ENCODE measurements around the gene ZXDC.

ZXDC gene

GRCh38 chr3:126450219-126450618, 25.5 kb downstream of the ZXDC start:
- DNase-seq = no peak

- DNase-seq = no peak
Measured at GRCh38 chr3:126449621-126450051, 26.1 kb downstream of the ZXDC start.

- no peak for DNase-seq
Measured at GRCh38 chr3:126448893-126449180, 26.9 kb downstream of the ZXDC start.

- DNase-seq = no peak
Measured at GRCh38 chr3:126448136-126448892, 27.4 kb downstream of the ZXDC start.

GRCh38 chr3:126447456-126448106, 28.1 kb downstream of the ZXDC start:
- no peak for DNase-seq

- DNase-seq = no peak
Measured at GRCh38 chr3:126446791-126447190, 28.9 kb downstream of the ZXDC start.

- DNase-seq = no peak
Measured at GRCh38 chr3:126446301-126446700, 29.4 kb downstream of the ZXDC start.

GRCh38 chr3:126445506-126445905, 30.2 kb downstream of the ZXDC start:
- no peak for DNase-seq

- no peak for DNase-seq
Measured at GRCh38 chr3:126442856-126443242, 32.8 kb downstream of the ZXDC start.

- no peak for DNase-seq
Measured at GRCh38 chr3:126442094-126442855, 33.4 kb downstream of the ZXDC start.

- DNase-seq = no peak
Measured at GRCh38 chr3:126441256-126441880, 34.3 kb downstream of the ZXDC start.

- DNase-seq = no peak
Measured at GRCh38 chr3:126440709-126440995, 35.0 kb downstream of the ZXDC start.

GRCh38 chr3:126439968-126440708, 35.6 kb downstream of the ZXDC start:
- DNase-seq = no peak

- no peak for DNase-seq
Measured at GRCh38 chr3:126439346-126439967, 36.2 kb downstream of the ZXDC start.

GRCh38 chr3:126438746-126439145, 36.9 kb downstream of the ZXDC start:
- DNase-seq = no peak

GRCh38 chr3:126438186-126438585, 37.5 kb downstream of the ZXDC start:
- DNase-seq = no peak

- no peak for DNase-seq
Measured at GRCh38 chr3:126436826-126437717, 38.6 kb downstream of the ZXDC start.

GRCh38 chr3:126435456-126436315, 40.0 kb downstream of the ZXDC start:
- DNase-seq = no peak

- no peak for DNase-seq
Measured at GRCh38 chr3:126434931-126435411, 40.7 kb downstream of the ZXDC start.

- DNase-seq = no peak
Measured at GRCh38 chr3:126434264-126434590, 41.5 kb downstream of the ZXDC start.

Measured in NK-92 treated with Interleukin-12 subunit alpha and Interleukin-12 subunit beta, amount 100 ng/mL, for 24 hours (cell line).